ENCODE measurements around the gene KCNQ1. TPM values are rescaled to one million over a fixed set of nuclear protein-coding genes. Genes with fewer than 3 reads are reported as not detected.
A peak's percentile ranks its signal among the peaks of the same experiment; 100 is the strongest.

Gene KCNQ1
- total and polyA plus RNA-seq, 2 of the 13 experiments (the other 11 are each of a cell fraction or from before 2014, with no cell fraction given) = 0.02 to 0.08 TPM

GRCh38 chr11:2420502-2421225 lies 24.1 kb upstream of the KCNQ1 start (continued):
- TF ChIP-seq, protein P1, sequence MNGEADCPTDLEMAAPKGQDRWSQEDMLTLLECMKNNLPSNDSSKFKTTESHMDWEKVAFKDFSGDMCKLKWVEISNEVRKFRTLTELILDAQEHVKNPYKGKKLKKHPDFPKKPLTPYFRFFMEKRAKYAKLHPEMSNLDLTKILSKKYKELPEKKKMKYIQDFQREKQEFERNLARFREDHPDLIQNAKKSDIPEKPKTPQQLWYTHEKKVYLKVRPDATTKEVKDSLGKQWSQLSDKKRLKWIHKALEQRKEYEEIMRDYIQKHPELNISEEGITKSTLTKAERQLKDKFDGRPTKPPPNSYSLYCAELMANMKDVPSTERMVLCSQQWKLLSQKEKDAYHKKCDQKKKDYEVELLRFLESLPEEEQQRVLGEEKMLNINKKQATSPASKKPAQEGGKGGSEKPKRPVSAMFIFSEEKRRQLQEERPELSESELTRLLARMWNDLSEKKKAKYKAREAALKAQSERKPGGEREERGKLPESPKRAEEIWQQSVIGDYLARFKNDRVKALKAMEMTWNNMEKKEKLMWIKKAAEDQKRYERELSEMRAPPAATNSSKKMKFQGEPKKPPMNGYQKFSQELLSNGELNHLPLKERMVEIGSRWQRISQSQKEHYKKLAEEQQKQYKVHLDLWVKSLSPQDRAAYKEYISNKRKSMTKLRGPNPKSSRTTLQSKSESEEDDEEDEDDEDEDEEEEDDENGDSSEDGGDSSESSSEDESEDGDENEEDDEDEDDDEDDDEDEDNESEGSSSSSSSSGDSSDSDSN (CRISPR knock-in tag; IDR thresholded peaks at IDR 0.05) = peak; percentile 40; the same call in 1 of the 2 replicates
- no peak for TF ChIP-seq SP5 (CRISPR knock-in tag; IDR thresholded peaks at IDR 0.05; ENCODE audit: borderline replicate concordance, low read depth)
- no peak for TF ChIP-seq ZNF747 (CRISPR knock-in tag; IDR thresholded peaks at IDR 0.05; ENCODE audit: borderline replicate concordance)
- no peak for TF ChIP-seq ZNF839 (CRISPR knock-in tag; IDR thresholded peaks at IDR 0.05; ENCODE audit: borderline replicate concordance)
- no peak for TF ChIP-seq ATF5 (CRISPR knock-in tag; IDR thresholded peaks at IDR 0.05; ENCODE audit: low read depth)
- TF ChIP-seq SNAPC2 (CRISPR knock-in tag; IDR thresholded peaks at IDR 0.05) = no peak
- TF ChIP-seq HNF4G (IDR thresholded peaks at IDR 0.05; ENCODE audit: borderline replicate concordance, low read depth, low read length) = no peak
- no peak for TF ChIP-seq HNF4G (CRISPR knock-in tag; IDR thresholded peaks at IDR 0.05; ENCODE audit: borderline replicate concordance, low read depth)
- TF ChIP-seq BORCS8-MEF2B (CRISPR knock-in tag; IDR thresholded peaks at IDR 0.05) = no peak
- no peak for TF ChIP-seq ATF1 (CRISPR knock-in tag; IDR thresholded peaks at IDR 0.05)
- TF ChIP-seq ATF2 (CRISPR knock-in tag; IDR thresholded peaks at IDR 0.05) = no peak
- no peak for TF ChIP-seq NR1H2 (CRISPR knock-in tag; IDR thresholded peaks at IDR 0.05; ENCODE audit: borderline replicate concordance, low read depth)
- TF ChIP-seq ZNF746 (CRISPR knock-in tag; IDR thresholded peaks at IDR 0.05) = no peak
- TF ChIP-seq AKAP8 (CRISPR knock-in tag; IDR thresholded peaks at IDR 0.05) = 0 out of 2 replicates have a peak, but pooled peaks have one; percentile 50
- TF ChIP-seq EED (CRISPR knock-in tag; IDR thresholded peaks at IDR 0.05) = no peak
- 0 out of 2 replicates have a peak, but pooled peaks have one; percentile 33 for TF ChIP-seq SALL2 (CRISPR knock-in tag; IDR thresholded peaks at IDR 0.05)
- TF ChIP-seq POLR2AphosphoS2 (IDR thresholded peaks at IDR 0.05; ENCODE audit: low read depth, low read length) = no peak
- TF ChIP-seq, protein P2, sequence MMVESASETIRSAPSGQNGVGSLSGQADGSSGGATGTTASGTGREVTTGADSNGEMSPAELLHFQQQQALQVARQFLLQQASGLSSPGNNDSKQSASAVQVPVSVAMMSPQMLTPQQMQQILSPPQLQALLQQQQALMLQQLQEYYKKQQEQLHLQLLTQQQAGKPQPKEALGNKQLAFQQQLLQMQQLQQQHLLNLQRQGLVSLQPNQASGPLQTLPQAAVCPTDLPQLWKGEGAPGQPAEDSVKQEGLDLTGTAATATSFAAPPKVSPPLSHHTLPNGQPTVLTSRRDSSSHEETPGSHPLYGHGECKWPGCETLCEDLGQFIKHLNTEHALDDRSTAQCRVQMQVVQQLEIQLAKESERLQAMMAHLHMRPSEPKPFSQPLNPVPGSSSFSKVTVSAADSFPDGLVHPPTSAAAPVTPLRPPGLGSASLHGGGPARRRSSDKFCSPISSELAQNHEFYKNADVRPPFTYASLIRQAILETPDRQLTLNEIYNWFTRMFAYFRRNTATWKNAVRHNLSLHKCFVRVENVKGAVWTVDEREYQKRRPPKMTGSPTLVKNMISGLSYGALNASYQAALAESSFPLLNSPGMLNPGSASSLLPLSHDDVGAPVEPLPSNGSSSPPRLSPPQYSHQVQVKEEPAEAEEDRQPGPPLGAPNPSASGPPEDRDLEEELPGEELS (CRISPR knock-in tag; IDR thresholded peaks at IDR 0.05) = no peak
- TF ChIP-seq NR2F2 (IDR thresholded peaks at IDR 0.05; ENCODE audit: borderline replicate concordance, low read depth) = no peak
- TF ChIP-seq NCOA1 (CRISPR knock-in tag; IDR thresholded peaks at IDR 0.05) = no peak
- no peak for TF ChIP-seq FOXP1 (IDR thresholded peaks at IDR 0.05)
- no peak for TF ChIP-seq FOXP1 (CRISPR knock-in tag; IDR thresholded peaks at IDR 0.05)

Data from HepG2 (cell line).